HG03521 (cell line): Measurements from ENCODE around the gene KCTD3.
A peak's percentile ranks its signal among the peaks of the same experiment; 100 is the strongest.

Experiments
- ATAC-seq: cut with Tn5 transposase; IDR thresholded peaks from one replicate; pipeline ENCODE4 v1.9.1; 2021; ENCODE audit warnings: mild to moderate bottlenecking, moderate library complexity; ENCODE audit not compliant: unreplicated experiment

KCTD3 gene

DNA sequence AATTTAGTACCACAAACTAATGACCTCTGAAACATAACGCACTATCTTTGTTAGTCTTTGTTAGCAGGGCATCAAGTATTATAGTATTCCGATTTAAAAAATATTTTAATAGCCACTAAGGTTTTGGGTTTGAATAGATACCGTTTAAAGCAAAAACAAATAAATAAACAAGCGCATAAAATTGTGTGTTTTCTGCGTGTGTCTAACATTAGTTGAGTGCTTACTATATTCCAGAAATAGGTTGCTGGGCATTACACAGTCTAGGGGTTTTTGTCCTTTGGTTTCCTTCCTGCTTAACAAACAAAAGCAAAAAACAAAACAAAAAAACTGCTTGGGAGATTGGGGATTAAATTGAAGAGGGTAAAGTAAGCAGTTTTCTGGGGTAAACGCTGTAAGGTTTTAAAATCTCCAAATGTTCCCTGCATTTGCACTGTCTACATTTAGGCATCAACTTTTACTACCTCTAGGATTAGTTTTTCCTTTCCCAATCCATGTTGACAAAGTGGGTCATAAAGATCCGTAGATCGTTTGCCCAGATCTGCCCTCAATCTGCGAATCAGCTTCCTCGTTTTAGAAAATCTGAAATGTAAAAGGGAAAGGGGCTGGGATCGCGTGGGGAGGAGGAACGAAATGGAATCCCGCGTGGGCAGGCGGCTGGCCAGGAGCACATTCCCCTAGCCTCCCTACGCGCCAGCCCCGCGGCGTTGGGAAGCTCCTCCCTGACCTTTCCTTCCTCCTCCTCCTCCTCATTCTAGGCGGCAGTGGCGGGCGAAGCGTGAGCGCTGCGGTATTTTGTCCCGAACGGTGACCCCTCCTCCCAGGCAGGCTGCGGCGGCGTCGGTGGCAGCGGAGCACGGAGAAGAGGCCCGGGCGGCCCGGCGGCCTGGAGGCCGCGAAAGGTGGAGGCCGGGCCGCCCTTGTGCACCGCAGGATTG lies at the start of gene KCTD3:
KCTD3 (plus strand) TSS at position 749 of the 935 bp plus-strand sequence. CDS start 382 bp downstream, outside the sequence.
- ATAC-seq, result peak; percentile 61

DNA sequence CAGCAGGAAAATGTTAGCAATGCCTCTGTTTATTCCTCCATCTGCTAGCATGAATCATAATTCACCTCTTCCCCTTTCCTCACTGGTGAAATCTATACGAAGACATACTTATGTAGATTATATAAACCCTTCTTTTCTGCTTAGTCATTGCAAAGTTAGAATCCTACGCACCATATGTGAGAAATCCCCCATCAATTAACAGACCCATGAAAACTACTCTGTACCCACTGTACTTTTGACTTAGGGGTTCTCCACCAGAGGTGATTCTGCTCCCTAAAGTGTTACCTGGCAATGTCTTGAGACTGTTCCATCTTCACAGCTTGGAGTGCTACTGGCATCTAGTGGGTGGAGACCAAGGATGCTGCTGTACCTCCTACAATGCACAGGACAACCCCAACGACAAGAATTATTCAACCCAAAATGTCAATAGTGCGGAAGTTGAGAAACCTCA lies 49.6 kb upstream of the KCTD3 start:
- no peak for ATAC-seq

GRCh38 chr1:215518594-215518993 lies 48.5 kb upstream of the KCTD3 start:
- no peak for ATAC-seq

DNA sequence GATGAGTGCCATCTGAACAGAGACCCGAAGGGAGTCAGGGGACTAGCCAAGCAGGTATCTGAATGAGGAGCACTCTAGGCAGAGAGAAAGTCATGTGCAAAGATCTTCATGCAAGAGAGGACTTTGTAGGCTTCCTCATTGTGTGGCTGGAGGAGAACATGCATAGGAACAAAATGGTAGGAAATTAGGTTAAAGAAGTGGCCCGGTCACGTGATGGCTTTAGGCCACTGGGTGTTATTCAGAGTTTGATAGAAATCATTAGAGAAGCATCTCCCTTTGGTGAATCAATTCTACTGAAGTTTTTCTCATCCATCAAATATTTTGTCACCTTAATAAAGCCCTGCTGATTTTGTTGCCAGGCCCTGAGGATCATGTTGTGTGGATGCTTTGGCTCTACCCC lies 45.8 kb upstream of the KCTD3 start:
- no peak for ATAC-seq

- no peak for ATAC-seq
Measured at GRCh38 chr1:215523128-215523861, 43.8 kb upstream of the KCTD3 start.

- no peak for ATAC-seq
Measured at GRCh38 chr1:215523906-215524305, 43.2 kb upstream of the KCTD3 start.

DNA sequence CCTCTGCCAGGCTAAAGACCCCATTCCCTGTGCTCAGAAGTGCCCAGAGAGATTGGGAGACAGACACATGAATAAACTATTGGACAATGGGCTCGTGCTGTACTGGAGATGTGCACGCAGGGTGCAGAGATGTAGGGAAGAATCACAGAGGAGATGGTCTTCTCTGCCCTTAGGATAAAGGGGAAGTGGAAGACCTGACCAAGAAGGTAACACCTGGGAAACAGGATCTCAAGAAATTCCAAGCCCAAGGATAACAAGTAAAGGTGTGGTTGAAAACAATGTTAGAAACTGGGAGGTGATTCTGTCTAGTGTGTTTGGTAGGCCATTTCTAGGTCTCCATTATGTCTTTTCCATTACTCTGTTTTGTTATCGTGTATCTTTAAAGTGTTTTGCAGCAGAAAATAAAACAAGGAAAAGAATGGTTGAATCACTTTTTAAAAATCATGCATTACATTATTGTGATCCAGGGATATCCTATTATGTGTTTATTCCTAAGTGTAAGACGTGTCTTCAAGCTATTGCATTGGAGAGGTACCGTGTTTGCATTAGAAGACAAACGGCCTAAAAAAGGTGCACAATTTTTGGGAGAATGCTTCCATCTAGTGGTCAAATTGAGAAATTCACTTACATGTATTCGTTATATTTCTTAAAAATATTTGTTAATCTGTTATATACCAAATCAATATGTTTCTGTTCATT lies 40.8 kb upstream of the KCTD3 start:
- ATAC-seq, result no peak

GRCh38 chr1:215526846-215527151 lies 40.3 kb upstream of the KCTD3 start:
- no peak for ATAC-seq

DNA sequence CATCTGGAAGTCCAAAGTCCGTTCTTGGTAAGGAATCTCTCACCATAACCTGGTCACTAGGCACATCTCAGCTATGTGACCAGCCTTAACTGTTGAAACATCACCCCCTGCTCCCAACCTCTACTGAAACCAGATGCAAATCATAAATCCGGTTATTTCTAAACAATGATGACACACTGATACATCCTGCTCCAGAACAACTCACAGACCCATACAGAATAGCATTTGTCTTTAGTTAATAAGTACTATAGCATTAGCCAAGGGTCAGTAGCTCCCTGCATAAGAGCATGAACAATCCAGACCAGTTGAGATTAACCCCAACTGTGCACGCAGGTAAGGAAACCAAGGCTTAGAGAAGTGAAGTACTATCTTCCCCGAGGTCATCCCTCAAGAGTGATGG lies 38.0 kb upstream of the KCTD3 start:
- ATAC-seq, result peak; percentile 41

GRCh38 chr1:215529571-215529970 lies 37.5 kb upstream of the KCTD3 start:
- ATAC-seq, result peak; percentile 10

- ATAC-seq, result no peak
Measured at GRCh38 chr1:215530401-215530984, 36.6 kb upstream of the KCTD3 start.

DNA sequence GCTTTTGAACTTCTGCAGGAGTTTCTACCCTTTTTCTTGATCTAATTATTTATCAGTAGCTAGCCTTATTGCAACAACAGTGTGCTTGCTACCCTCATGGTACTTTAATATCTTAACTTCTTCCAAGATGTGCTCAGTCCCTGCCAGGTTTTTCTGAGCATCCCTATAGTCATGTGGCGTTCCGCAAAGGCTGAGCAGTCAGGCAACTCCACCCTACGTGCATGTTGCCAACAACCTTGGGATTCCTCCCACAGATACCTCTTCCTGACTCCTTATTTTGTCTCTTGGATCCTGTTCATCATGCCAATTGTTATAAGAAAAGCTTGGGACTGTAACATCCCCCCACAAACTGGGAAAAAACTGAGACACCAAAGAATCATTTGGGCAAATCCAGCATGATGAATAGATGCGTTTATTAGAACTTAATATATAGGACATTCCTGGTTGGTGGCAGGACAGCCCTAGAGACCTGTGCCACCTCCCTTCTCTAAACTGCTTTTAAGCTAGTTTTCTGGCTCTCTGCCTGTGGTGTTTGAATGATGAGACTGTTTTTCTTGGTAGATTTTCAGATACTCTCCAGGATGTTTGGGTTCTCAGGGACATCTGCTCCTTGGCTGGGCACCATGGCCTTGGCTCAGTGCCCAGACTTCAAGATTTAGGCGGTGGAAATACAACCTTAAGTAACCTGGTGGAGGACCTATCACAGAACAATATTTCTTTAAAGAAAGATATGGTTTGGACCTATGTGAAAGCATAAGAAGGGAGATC lies 27.1 kb upstream of the KCTD3 start:
- no peak for ATAC-seq

GRCh38 chr1:215542301-215542700 lies 24.8 kb upstream of the KCTD3 start:
- ATAC-seq, result no peak

DNA sequence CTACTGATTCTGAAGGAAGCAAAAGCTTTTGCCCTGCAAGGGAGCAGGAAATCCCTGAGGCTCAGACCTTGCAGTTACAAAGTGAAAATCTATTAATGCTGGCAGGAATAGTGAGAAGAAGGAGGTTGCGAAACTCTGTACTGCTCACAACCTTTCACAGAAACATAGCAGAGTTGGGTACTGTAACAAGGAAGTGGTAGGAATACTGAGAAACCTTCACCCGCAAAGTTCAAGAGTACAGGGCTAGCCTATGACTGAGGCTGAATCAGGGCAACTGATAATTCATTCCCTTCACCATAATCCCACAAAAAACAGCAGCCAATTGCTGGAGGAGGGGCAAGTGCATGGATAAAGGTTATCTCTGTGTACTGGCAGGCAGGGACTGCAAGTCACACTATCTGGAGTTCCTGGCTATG lies 23.9 kb upstream of the KCTD3 start:
- ATAC-seq, result peak; percentile 92

DNA sequence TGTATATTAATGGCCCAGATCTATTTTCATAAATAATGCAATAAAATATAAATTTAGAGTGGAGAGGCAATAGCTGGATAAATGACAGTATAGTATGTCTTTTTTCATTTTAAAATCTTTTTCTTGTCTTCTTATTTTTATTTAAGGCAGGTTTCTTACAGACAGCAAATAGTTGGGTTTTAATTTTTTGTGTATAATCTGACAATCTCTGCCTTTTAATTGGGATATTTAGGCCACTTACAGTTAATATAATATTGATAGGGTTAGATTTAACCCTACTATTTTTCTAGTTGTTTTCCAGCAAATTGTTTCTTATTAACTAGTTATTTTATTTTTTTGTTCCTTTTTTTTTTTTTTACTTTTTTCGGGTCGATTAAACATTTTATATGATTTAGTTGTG lies 23.3 kb upstream of the KCTD3 start:
- no peak for ATAC-seq

DNA sequence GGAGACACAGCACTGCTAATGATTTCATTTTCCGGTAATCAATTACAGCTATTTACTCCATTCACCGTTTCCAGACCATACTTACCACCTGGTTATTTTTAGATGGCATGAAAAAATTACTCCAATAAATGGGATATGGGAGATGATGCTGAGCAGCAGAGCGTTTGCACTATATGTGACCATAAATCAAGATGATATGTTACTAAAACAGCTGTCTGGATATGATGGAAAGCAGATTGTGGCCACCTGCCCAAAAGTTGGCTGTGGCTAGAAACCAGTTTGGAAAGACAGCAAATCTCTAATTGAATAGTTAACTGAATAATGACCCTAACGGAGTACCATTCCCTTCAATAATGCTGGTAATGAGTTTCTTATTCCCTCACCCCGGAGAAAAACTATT lies 22.5 kb upstream of the KCTD3 start:
- ATAC-seq, result no peak

DNA sequence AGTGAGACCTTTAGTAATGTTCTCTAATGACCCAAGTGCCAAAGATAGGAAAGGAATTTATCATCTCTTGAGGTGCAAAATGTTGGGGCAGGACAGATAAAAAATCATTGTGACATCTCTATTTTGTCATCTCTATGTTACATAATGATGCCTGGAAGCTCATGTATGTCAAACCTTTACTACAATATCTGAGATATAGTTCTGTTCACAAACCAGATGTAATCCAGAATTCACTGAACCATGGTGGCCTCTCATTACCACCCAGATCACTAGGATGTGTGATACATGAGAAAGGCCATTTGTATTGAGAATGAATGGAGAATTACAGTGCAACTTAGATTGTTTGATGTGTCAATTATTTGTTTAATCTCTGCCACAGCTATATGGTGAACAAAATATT lies 22.0 kb upstream of the KCTD3 start:
- ATAC-seq, result no peak

- ATAC-seq, result no peak
Measured at GRCh38 chr1:215547011-215547410, 20.1 kb upstream of the KCTD3 start.

DNA sequence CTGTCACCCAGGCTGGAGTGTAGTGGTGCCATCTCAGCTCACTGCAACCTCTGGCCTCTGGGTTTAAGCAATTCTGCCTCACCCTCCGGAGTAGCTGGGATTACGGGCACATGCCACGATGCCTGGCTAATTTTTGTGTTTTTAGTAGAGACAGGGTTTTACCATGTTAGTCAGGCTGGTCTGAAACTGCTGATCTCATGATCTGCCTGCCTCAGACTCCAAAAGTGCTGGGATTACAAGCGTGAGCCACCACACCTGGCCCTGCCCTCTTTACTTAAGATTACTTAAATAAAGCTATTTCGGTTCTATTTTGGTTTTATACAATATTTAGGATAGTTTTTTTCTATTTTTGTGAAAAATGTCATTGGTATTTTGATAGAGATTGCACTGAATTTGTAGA lies 15.3 kb upstream of the KCTD3 start:
- no peak for ATAC-seq

- no peak for ATAC-seq
Measured at GRCh38 chr1:215554865-215555264, 12.2 kb upstream of the KCTD3 start.
